Left lung (tissue), 10 donors: ENCODE data around the gene DIP2C. TPM values are rescaled to one million over a fixed set of nuclear protein-coding genes. Genes with fewer than 3 reads are reported as not detected.
A peak's percentile ranks its signal among the peaks of the same experiment; 100 is the strongest.

Experiments used
- ATAC-seq: fragments of 200-7000 bp; cut with Tn5 transposase; one replicate; pipeline ENCODE4 v1.9.1; 2020; ENCODE audit warnings: moderate library complexity
- DNase-seq, 4 donors: peaks; one replicate each; pipeline ENCODE4 v3.0.0-alpha.2; 2013 to 2020
- H3K27ac ChIP-seq, 2 donors: fragments of 200-600 bp; sonication (generic) in 1 of 2; one replicate each; pipeline versions ENCODE4 v1.5.0 to v1.8.0; 2020 to 2021
- H3K27me3 ChIP-seq, 2 donors: fragments of 200-600 bp; sonication (generic) in 1 of 2; one replicate each; pipeline versions ENCODE4 v1.5.0 to v1.8.0; 2020 to 2021
- H3K36me3 ChIP-seq, 2 donors: fragments of 200-600 bp; sonication (generic) in 1 of 2; one replicate each; pipeline versions ENCODE4 v1.5.0 to v1.8.0; 2020 to 2021
- H3K4me1 ChIP-seq, 2 donors: fragments of 200-600 bp; one replicate each; pipeline ENCODE4 v1.8.0; 2021
- H3K4me3 ChIP-seq, 2 donors: fragments of 200-600 bp; sonication (generic) in 1 of 2; one replicate each; pipeline versions ENCODE4 v1.5.0 to v1.8.0; 2020 to 2021; ENCODE audit warnings: mild to moderate bottlenecking in 1 of 2
- H3K9me3 ChIP-seq, 2 donors: fragments of 200-600 bp; sonication (generic) in 1 of 2; one replicate each; pipeline versions ENCODE4 v1.5.0 to v1.8.0; 2020 to 2021
- CTCF ChIP-seq, 2 donors: fragments of 200-600 bp; sonication (generic) in 1 of 2; IDR thresholded peaks; one replicate each; pipeline versions ENCODE4 v1.5.0 to v1.8.0; 2021; ENCODE audit warnings: antibody characterized with exemption in 2 of 2
- intact Hi-C, 2 donors: fragments of 100-400 bp; cut with DNase I; formaldehyde crosslinking; loops; one replicate each; pipeline versions ENCODE4 v1.11.2 to v1.14.2; 2022
- polyA plus RNA-seq, 6 donors: library from polyadenylated mRNA; unstranded; fragments of 120-200 nt; gene quantifications; one replicate each; pipeline ENCODE4 v1.2.1, GENCODE V29; 2013; ENCODE audit not compliant: insufficient read length in 6 of 6
- total RNA-seq, 2 donors: library from RNA; stranded (reverse); fragmentation: NEBNext Ultra II Directional; extraction: Animal tissue kit (Norgen Biotek cat#: 25700); gene quantifications; one replicate each; pipeline ENCODE4 v1.2.1, GENCODE V29; 2021
- donor health status: DM: no; HTN: yes; CAD: no.
- donor health status: DM: no; HTN: no; CAD: no.

Gene DIP2C
- total and polyA plus RNA-seq, 8 donors, result 10.5 to 22.5 (median 19.5) TPM

- no peak for TF ChIP-seq CTCF (IDR thresholded peaks at IDR 0.05)
- Histone ChIP-seq H3K27ac (no peak overlapping the region), H3K36me3 (no peaks in the 10 kb centered on the region), H3K9me3 (no peaks in the 10 kb centered on the region), H3K4me3 (no peak overlapping the region), H3K4me1 (no peaks in the 10 kb centered on the region), H3K27me3 (no peaks in the 10 kb centered on the region)
- ATAC-seq (no peak), DNase-seq (peak in 1 of 4 donors; percentile 39)
- intact Hi-C loops, result no loop called here
Measured at GRCh38 chr10:606762-607544, 82.5 kb downstream of the DIP2C start.

GRCh38 chr10:605632-606325 is 83.7 kb downstream of the DIP2C start:
- Histone ChIP-seq H3K27me3 (no peaks in the 10 kb centered on the region), H3K9me3 (no peaks in the 10 kb centered on the region), H3K4me3 (no peak overlapping the region), H3K4me1 (peaks cover 5 to 8% of the 10 kb centered on the region in 2 donors), H3K36me3 (no peaks in the 10 kb centered on the region), H3K27ac (no peak overlapping the region)
- TF ChIP-seq CTCF (IDR thresholded peaks at IDR 0.05), result no peak
- intact Hi-C loops, result no loop called here
- ATAC-seq, result no peak
- peak in 1 of 4 donors; percentile 76 for DNase-seq

GRCh38 chr10:604716-605631 is 84.5 kb downstream of the DIP2C start:
- peak in 1 of 4 donors; percentile 64 for DNase-seq
- no peak for TF ChIP-seq CTCF (IDR thresholded peaks at IDR 0.05)
- H3K4me1 ChIP-seq, result peaks cover 5 to 8% of the 10 kb centered on the region in 2 donors
- no peak overlapping the region for H3K4me3 ChIP-seq
- no peaks in the 10 kb centered on the region for H3K9me3 ChIP-seq
- intact Hi-C loops, result no loop called here
- H3K27me3 ChIP-seq, result no peaks in the 10 kb centered on the region
- H3K27ac ChIP-seq, result no peak overlapping the region
- no peaks in the 10 kb centered on the region for H3K36me3 ChIP-seq
- ATAC-seq, result no peak

- DNase-seq, result peak in 1 of 4 donors; percentile 65
- intact Hi-C loops, result no loop called here
- H3K9me3 ChIP-seq, result no peaks in the 10 kb centered on the region
- no peak for TF ChIP-seq CTCF (IDR thresholded peaks at IDR 0.05)
- H3K27me3 ChIP-seq, result no peaks in the 10 kb centered on the region
- no peak for ATAC-seq
- peaks cover 5 to 8% of the 10 kb centered on the region in 2 donors for H3K4me1 ChIP-seq
- H3K27ac ChIP-seq, result no peak overlapping the region
- no peak overlapping the region for H3K4me3 ChIP-seq
- no peaks in the 10 kb centered on the region for H3K36me3 ChIP-seq
Measured at GRCh38 chr10:603745-604144, 85.7 kb downstream of the DIP2C start.
